ENCODE results near the gene HOXB6.

The HOXB6 gene

DNA sequence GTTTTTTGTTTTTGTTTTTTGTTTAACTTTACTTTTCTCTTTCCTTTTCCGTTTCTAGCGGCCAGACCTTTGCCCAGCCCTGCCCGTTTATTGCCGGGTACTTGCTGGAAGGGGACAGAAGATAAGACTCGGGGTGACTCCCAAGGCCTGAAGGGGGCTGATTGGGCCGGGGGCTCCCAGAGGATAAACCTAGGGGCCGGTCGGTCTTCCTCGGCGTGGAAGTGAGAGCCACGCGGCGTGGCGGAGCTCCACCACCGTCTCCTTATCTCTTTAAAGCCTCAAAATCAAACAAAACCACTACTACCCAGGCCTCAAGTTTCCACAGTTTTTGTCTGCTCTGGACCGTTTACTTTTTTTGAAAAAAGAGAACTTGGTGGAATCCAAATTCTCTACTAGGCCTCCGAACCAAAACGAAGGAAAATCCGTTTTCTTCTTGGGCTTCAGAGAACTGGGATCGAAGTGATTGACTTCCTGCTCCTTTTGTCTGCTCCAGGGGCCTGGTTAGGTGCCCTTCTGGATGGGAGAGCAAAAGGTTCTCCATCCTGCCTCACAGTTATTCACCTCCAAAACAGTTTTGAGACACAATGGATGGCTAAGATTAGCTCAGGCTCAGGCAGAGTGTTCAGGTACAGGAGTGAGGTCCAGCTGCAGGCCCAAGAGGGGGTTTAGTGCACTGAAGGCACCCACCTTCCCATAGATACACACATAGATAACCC is 29.9 kb upstream of the HOXB6 start:
- DNase-seq (ENCODE audit: low spot score), result no peak

DNA sequence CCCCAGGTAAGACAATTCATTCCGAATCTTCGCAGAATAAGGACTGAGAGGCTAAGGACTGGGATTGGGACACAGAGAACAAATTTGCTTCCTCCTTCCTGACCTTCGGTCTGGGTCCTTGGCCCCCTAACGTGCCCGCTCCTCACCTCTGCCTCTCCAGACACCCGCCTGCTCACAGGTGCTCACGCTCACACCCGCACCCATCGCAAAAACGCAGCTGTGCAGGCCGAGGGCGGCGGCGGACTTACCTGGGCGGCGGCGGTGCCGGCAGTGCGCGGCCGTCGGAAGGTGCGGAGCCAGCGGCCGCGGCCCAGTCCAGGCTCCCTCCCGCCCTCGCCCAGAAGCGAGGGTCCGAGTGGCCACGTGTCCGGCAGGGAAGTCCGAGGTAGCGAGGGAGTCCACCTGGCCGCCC is 28.5 kb upstream of the HOXB6 start:
- DNase-seq (ENCODE audit: low spot score), result no peak

DNA sequence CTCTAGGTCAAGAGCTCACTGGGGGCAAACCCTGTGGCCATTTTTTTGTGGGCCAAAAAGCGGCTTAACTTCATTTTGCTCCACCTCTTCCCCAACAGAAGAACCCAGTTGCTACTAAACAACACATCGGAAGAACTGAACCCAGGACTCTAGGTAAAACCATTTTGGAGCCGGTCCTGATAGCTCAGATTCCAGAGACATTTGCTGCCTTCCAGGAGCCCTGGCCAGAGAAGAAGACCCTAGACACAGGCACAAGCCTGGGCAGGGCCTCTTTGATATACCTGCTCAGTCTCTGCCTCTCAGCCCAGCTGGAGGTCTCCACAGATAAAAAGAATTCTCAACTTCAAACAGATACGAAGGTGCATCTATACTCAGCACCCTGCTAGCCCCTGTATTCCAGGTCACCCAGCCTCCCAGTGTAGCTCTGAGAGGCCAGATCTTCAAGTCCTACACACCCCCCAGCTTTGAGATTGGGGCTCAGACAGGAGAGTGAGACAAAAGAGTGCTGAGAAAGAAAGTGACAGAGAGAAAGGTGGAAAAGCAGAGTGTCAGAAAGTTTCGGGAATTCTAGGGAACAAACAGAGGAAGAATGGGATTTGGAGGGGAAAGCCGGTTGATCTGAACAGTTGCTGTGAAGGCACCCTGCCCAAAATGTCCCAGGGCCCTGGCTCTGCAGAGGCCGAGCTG is 27.9 kb upstream of the HOXB6 start:
- DNase-seq (ENCODE audit: low spot score), result no peak

DNA sequence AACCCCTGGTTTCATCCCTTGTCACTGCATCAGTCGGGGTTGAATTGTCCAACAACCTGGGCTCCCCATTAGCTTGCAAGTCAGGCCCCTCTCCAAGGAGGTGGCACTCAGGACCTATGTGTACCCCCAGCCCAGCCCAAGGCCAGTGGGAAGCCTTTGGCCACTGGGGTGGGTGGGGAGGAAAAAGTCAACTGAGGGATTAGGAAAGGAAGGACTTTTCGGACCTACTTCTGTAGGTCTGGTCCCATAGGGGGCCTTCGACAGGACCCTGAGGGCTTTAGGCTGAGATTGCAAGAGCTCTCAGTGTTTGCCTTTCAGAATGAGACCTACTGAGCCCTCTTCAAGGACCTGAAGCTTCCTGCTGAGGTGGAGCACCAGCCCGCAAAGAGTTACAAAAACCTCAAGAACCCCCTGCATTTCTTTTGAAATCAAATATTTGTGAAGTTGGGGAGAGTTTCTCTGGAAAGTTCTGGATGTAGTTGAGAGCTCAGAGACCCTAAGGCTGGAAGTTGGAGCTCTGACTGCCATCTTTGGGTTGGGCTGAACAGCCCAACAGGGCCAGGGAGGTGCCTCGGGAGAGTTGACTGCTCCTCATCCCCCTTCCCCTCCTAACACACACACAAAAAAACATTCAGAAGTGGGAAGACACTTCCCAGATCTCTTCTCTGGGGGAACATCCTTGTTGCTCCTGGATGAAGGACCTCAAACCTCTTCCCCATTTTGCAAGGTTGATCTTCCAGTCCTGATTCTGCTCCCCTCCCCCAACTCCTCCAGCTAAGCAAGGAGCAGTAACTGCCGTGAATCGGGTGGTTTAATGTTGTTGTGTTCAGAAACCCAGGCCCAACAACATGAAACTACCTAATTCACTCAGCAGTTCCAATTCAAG is 27.1 kb upstream of the HOXB6 start:
- DNase-seq (ENCODE audit: low spot score), result no peak

DNA sequence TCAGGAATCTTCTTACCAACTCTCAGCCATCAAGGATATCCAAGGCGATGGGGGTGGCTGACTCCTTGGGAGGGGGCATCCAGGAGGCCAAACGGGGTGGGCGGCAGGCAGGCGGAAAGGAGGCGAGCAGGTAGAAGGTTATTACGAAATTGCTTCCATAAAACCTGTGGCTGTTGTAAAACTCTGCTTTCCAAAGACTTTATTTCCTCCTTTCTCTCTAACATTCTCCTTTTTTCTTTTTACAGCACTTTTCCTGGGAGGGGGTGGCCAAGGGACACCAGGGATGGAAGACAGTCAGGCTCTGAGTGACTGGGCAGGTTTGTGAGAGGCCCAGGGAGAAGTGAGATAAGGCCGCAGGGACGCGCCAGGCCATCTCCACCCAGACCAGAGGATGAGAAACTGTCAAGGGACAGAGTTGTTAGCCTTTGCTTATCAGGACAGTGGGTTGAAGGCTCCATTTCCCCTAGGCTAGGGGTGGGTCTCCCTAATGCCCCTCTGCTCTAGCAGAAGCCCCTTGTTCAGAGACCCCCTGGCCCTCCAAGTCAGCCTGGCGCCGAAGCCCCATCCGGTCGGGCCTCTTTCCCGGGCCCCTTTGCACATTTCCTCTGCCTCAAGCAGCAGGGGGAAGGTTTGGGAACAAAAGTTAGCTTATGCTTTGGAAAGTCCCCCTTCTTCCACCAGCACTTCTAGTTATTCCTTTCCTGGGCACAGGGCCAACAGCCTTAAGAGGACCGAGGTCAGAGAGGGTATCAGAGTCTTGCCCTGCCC is 26.3 kb upstream of the HOXB6 start:
- DNase-seq (ENCODE audit: low spot score), result no peak

DNA sequence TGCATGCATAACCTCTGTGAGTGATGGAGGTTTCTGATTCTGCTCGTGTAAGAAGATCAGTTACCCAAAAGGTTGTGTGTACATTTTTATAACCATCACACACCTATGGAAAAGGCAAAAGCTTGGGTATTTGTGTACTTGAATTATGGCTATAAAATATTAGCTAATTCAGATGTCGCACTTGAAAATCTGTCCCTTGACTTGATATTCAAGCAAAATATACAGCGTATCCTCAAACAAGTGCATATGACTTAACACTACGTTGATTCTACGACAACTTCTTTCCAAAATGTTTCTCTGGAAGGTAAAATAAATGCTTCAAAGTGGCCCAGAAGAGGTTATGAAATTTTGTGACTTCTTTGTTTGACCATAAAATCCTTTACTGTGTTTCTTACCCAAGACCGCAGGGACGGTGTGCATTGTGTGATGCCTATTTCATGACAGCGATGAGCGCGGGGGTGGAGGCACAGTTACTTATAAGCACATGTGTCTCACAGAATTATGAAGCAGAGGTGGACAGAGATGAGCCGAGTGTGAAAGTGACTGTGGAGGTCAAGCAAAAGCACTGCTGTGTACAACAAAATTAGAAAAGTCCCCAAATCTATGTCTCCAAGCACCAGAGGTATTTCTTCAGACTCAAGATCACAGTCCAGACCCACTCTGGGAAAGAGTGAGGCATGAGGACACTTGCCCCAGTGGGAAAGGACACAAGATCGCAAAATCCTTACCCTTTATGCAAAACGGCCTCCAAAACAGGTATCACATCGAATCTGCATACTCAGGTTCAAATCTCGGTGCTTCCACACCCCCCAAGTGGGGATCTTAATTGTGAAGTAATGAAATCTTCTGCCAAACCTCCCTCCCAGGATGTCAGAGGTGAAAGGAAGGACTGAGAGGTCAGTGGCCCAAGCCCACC is 25.5 kb upstream of the HOXB6 start:
- DNase-seq (ENCODE audit: low spot score), result no peak

DNA sequence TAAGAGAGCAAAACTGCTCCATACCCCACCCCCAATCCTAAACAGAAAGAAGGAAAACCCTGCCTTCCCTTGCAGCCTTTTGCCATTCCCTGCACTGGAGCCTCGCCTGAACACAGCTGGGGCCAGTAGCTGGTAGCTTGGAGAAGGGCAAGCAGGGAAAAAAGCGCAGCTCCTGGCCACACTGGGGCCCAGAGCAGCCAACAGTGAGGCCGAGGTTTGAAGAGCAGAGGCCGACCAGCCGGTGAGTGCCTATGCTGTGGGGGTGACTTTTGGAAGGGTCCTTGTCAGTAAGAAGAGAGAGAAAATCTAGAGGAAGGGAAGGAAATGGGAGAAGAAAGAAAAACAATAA is 24.6 kb upstream of the HOXB6 start:
- DNase-seq (ENCODE audit: low spot score), result no peak

DNA sequence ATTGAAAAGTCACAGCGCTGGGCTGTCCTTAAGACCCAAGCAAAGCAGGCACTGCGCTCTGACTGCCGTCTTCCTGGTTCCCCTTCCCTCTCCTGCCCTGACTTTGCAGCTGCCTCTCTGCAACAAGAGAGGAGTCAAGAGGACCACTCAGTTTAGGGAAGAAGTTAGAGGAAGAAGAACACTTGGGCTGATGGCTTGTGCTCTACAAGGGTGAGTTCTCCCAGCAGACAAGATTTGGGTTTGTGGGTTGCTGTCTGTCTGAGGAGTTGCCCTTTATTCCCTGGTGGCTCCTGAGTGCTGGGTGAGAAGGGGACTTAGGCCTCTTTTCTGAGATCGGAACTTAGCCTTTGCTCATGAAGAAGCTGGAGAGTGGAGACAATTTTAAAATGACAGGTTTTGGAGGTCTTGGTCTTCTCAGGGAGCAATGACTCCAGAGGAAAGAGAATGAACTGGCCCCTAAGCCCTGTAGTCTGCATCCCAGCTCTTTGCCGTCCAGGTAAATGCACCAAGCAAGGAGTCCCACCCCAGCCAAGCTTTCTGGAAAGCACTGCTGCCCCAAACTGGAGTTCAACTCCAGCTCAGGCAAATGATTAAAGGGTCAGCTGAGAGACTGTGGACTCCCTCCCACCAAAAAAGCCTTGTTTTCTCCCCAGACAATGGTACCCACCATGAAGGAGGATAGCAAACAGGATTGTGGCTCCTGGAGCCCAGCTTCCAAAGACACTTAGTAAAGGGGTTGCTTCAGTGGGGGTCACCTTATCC is 24.0 kb upstream of the HOXB6 start:
- DNase-seq (ENCODE audit: low spot score), result no peak

DNA sequence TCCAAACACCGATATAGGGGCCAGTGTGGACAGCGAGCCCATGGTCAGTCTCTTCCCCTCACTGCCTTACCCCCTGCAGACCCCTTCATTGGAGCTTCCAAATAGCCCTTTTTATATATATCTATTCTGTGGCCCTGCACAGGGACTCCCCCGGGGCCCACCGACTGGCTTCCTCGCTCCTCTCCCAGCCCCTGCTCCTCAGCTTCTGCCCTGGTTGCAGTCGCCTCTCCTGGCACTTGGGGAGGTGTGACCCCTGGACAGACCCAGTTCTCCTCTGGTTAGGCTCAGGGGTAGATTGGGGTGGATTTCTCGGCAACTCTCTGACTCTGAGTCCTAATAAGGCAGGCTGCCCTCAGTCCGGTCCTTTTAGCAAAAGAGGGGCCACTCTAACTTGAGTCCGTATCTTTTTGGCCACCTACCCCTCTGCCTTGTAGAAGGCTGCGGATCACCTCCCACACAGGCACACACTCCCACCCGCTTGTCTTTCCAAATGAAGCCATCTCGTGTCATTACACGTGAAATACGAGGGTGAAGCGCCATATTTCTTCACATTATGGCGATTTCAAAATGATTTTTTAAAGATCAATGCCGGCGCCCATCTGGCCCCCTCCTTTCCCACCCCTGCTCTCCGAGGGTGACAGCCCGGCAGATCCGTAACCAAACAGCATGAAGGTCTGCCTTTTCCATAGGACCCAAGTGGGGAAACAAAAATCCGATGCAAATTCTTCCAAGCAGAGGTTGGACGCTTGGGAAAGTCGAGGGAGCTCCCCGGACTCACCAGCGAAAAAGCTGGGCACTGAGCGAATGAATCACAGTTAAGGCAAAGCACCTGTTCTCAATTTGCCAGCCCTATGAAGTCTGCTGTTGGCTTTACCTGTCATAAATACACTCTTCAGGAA is 23.1 kb upstream of the HOXB6 start:
- DNase-seq (ENCODE audit: low spot score), result no peak

DNA sequence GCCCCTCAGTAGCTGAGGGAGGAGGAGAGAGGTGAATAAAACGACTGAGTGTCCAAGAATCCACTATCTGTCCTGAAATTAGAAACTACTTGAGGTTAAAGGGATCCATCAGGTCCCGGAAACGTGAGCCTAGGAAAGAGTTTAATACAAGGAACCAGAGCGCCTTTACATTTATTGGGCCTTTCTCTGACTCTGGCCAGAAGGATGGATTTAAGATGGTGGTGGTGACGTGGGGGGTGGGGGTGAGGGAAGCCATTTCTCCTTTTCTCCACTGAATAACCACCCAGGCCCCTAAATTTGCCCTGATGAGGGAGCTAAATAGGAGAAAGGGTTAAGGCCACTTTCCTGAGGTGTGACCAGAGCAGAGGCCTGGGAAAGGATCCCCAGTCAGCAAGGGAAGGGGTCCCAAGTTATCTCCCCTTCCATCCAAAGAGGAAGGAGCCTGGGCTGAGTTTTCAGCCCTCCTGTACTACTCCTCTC is 22.4 kb upstream of the HOXB6 start:
- no peak for DNase-seq (ENCODE audit: low spot score)

DNA sequence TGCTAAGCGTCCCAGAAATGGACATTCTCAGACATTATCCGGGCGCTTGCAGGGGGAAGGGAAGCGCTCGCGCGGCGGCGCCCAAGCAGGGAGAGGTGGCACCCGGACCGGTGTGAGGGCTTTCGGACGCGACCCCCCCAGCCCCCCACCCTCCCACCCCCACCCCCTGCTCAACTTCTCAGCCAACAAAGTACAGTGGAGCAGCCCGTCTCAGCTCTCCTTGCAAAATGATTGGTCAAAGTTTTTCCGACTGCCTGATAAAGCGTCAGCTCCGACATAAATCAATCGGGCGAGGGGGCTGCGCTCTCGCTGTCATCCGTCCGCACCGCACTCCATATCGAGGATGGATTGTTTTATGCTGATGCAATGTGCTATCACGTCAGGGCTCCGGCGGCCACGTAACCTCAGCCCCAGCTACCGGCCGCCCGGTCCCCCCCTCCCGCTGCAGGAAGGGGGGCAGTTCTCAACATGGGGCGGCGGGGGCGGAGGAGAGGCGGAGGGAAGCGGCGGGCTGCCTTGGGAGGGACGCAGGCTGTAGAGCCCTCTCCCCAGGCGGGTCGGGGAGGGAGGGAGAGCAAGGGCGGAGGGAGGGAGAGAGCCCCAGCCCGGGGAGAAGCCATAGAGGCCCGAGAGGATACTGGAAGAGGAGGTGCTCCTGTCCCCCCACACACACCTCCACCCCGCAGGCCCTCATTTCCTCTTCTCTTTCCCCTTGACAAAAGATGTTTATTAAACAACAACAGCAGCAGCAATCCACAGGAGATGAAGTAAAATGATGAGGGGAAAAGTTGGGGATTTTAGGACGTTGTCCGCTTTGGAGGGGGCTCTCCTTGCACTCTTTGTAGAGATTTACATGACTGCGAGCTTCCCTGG is 21.7 kb upstream of the HOXB6 start, which contains the start of gene HOXB9:
TSS of gene HOXB9 (minus strand) at position 114 of the 873 bp plus-strand sequence. CDS start at position 25, 89 bp downstream.
- peak; percentile 84 for DNase-seq (ENCODE audit: low spot score)

DNA sequence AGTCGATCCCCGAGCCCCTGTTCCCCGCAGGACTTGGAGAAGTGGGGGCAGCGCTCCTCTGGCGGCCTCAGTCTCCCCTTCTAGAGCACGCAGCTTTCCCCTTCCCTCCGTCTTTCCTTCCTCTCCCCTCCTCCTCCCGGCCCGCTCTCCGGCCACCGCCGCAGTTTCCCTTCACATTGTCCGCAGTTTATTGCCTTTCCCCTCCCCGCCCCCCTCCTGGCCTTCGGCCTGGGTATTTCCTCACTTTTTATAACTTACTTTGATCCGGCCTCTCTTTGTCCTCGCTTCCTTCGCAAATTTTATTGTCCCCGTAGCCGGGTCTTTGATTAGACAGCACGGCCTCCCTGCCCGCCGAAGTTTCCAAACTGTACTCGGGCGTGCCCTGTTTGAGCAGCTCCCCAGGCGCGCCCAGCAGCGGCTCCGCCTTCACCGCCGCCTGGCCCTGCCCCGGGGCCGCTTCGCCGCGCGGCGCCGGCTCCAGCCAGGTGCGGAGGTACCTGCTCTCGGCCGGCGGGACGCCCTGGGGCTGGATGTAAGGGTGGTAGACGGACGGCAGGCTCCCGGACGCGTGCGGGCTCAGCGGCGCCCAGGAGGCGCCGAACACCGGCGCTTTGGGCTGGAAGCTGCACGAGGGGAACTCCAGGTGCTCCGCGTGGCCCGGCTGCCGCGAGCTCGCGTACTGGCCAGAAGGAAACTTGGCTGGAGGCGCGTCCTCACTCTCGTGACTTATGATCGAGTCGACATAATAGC is 20.9 kb upstream of the HOXB6 start:
- DNase-seq (ENCODE audit: low spot score), result peak; percentile 70

DNA sequence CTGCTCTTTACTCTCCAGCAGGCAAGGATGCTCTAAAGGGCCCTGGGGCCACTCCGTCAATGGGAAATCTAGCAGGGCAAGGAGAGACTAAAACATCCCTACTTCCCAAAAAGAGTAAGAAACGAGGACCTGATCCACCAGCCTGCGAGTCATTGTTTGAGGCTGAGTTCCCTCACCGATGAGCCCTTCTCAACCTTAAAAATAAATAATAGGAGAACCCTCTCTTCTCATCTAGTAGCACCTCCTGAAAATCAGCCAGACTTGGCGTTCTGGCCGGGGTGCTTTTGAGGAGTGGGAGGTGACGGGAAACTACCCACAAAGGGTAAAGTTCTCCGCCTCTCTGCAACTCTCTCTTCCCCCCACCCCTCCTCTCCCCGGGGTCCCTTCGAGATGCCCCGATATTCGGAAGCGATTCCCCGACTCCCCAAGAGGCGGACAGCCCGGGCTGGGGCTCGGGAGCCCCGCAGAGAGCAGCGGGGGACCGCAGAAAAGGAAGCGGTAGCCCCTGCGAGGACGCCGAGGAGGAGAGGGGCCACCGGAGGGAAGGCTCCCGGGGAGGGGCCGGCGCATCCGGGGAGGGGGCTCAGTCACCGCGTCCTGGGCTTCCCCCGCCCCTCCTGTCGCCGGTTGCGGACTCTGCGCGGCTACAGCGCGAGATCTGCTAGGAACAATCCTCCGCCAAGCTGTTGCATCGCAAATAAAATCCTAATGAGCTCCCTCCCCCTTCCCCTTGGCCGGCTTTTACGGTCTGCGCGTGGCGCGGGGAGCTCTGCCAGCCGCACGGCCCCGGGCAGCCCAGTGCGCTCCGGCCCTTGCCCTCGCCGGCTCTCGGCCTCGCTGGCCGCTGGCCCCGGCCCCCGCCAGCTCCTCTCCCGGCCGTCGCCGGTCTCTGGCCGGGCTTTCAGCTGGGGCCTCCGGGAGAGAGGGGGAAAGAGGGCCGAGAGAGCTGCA is 20.0 kb upstream of the HOXB6 start:
- DNase-seq (ENCODE audit: low spot score), result no peak

DNA sequence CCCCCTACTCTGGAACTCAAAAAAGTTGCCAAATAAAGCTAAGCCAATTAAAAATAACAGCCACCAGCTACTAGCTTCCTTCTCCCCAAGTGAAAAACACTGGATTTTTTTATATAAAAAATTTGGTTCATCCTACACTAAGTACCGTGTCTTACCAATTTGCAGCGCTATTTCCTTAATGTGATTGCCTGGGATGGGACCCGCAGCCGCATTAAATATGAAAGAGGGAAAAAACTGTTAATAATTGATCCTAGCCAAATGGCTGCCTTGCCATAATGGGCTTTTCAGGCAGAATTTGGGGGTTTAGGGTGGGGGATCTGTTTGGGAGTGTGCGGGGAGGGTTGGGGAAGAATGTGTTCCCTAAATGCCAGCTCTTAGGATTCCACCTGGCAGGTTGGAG is 19.3 kb upstream of the HOXB6 start:
- no peak for DNase-seq (ENCODE audit: low spot score)

DNA sequence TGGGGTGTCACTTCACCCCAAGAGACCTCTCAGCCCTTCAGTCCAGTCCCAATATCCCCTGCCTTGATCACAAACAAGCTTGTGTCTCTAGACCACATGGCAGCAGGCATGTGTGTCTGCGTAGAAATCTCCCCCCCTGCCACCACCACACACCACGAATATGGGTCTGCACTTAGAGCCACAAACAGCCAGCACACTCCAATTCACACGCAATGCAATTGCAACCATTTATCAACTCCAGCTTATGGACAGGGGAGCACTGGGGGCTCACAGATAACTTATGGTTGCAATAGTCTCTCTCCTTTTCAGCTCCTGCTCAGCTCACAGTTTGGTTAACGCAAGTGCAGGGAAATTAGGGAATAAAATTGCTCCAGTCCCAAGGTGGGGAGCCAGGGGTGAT is 18.8 kb upstream of the HOXB6 start:
- DNase-seq (ENCODE audit: low spot score), result no peak

DNA sequence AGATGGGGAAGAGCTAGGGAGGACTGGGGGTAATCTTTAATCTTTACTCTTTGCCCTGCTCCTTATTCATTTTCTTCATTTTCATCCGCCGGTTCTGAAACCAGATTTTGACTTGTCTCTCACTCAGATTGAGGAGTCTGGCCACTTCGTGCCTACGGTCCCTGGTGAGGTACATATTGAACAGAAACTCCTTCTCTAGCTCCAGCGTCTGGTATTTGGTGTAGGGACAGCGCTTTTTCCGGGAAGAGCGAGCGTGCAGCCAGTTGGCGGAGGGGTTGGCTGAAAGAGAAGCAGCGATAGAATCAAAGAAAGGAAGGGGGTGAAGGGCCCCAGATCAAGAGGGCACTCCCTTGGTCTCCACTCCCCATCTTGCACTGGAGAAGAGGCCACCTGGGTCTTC is 18.1 kb upstream of the HOXB6 start:
- no peak for DNase-seq (ENCODE audit: low spot score)
